RWPE2 (cell line): ENCODE measurements around the gene CCDC8.
A peak's percentile ranks its signal among the peaks of the same experiment; 100 is the strongest.

Source experiments
- ATAC-seq: fragments of 200-7000 bp; cut with Tn5 transposase; 3 replicates; pipeline ENCODE4 v1.9.1; 2021; ENCODE audit warnings: low read depth
- DNase-seq: peaks from one replicate; pipeline ENCODE4 v3.0.0-alpha.2; 2020; ENCODE audit warnings: low spot score
- H3K27ac ChIP-seq: fragments of 450-650 bp; 2 replicates; pipeline ENCODE4 v1.5.1; 2017; ENCODE audit warnings: mild to moderate bottlenecking; ENCODE audit not compliant: poor library complexity, severe bottlenecking
- H3K27me3 ChIP-seq: fragments of 250-450 bp; sonication (Bioruptor Pico); 2 replicates; pipeline ENCODE4 v1.5.1; 2021; ENCODE audit warnings: mild to moderate bottlenecking, moderate library complexity; ENCODE audit not compliant: insufficient read depth, poor library complexity, severe bottlenecking
- H3K36me3 ChIP-seq: fragments of 250-450 bp; sonication (Bioruptor Pico); 2 replicates; pipeline ENCODE4 v1.5.1; 2020; ENCODE audit warnings: low read depth, mild to moderate bottlenecking, moderate library complexity
- H3K4me1 ChIP-seq: fragments of 250-450 bp; sonication (Bioruptor Pico); 2 replicates; pipeline ENCODE4 v1.5.1; 2021; ENCODE audit warnings: mild to moderate bottlenecking, moderate library complexity; ENCODE audit not compliant: insufficient read depth, poor library complexity, severe bottlenecking
- H3K4me3 ChIP-seq: fragments of 250-450 bp; sonication (Bioruptor Pico); 2 replicates; pipeline ENCODE4 v1.5.1; 2021; ENCODE audit warnings: mild to moderate bottlenecking, moderate library complexity; ENCODE audit not compliant: severe bottlenecking
- H3K9me3 ChIP-seq: fragments of 250-450 bp; sonication (Bioruptor Pico); 2 replicates; pipeline ENCODE4 v1.5.1; 2021; ENCODE audit warnings: mild to moderate bottlenecking, moderate library complexity; ENCODE audit not compliant: severe bottlenecking
- TF ChIP-seq, protein P1 (sequence below): fragments of 450-650 bp; IDR thresholded peaks from one replicate; pipeline ENCODE4 v1.5.1; 2017; ENCODE audit warnings: mild to moderate bottlenecking, moderate library complexity; ENCODE audit not compliant: poor library complexity, severe bottlenecking

Gene CCDC8

DNA sequence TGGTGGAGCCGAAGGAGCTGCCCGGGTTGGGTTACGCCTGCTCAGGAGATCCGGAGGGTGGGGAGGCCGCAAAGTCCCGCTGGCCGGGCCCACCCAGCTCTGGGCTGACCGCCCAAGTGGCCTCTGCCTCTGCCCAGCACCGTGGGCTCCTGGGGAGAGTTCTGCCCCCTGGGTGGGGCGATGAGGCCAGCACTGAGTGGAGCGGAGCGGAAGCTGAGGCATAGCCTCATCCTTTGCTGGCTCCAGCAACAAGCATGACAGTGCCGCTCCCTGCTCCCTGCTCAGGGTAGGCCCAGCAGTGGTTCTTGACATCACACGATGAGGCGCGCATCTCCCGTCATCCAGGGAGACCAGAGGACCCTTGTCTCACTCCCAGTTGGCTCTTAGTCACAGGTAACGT is 22.5 kb downstream of the CCDC8 start:
- Histone ChIP-seq H3K27me3 (no peaks in the 10 kb centered on the region), H3K27ac (no peak overlapping the region), H3K4me1 (no peaks in the 10 kb centered on the region), H3K9me3 (no peaks in the 10 kb centered on the region), H3K36me3 (peaks cover 57% of the 10 kb centered on the region), H3K4me3 (no peak overlapping the region)
- peak; percentile 42 for DNase-seq
- no peak for ATAC-seq
- TF ChIP-seq, protein P1, sequence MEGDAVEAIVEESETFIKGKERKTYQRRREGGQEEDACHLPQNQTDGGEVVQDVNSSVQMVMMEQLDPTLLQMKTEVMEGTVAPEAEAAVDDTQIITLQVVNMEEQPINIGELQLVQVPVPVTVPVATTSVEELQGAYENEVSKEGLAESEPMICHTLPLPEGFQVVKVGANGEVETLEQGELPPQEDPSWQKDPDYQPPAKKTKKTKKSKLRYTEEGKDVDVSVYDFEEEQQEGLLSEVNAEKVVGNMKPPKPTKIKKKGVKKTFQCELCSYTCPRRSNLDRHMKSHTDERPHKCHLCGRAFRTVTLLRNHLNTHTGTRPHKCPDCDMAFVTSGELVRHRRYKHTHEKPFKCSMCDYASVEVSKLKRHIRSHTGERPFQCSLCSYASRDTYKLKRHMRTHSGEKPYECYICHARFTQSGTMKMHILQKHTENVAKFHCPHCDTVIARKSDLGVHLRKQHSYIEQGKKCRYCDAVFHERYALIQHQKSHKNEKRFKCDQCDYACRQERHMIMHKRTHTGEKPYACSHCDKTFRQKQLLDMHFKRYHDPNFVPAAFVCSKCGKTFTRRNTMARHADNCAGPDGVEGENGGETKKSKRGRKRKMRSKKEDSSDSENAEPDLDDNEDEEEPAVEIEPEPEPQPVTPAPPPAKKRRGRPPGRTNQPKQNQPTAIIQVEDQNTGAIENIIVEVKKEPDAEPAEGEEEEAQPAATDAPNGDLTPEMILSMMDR = no peak

DNA sequence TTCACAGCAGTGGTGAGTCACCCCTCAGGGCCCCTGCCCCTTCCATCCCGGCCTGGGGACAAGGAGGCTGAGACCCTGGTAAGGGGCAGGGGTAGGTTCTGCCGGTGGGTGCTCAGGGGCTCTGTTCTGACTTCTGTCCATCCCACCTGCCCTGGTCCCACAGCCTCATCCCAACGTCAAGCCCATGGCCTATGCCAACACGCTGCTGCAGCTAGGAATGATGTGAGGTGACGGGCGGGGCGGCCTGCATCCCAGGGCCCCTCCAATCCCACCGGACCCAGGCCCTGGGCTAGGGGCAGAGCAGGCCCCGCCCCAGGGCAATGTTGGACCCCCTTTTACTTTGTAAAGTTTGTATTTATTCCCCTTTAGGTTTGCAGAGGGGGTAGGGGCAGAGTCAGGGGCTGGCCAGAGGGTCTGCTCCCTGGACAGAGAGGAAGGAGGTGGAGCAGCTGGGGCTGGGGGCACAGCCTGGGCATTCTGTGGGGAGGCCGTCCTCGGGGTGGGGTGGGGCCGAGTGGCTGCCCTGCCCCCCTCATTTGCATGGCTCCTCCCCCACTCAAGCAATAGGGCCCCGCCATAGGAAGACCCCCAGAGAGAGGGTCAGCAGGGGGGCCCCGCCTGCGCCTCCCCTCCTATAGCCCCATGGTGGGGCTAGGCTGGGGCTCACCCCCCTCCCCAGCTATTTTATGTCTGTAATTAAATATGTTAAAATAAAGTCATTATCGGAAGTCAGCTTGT is 23.1 kb downstream of the CCDC8 start:
- Histone ChIP-seq H3K27me3 (no peaks in the 10 kb centered on the region), H3K27ac (no peak overlapping the region), H3K4me3 (no peak overlapping the region), H3K36me3 (peaks cover 59% of the 10 kb centered on the region), H3K4me1 (no peaks in the 10 kb centered on the region), H3K9me3 (no peaks in the 10 kb centered on the region)
- ATAC-seq = no peak
- TF ChIP-seq, protein P1 = no peak
- peak; percentile 50 for DNase-seq

DNA sequence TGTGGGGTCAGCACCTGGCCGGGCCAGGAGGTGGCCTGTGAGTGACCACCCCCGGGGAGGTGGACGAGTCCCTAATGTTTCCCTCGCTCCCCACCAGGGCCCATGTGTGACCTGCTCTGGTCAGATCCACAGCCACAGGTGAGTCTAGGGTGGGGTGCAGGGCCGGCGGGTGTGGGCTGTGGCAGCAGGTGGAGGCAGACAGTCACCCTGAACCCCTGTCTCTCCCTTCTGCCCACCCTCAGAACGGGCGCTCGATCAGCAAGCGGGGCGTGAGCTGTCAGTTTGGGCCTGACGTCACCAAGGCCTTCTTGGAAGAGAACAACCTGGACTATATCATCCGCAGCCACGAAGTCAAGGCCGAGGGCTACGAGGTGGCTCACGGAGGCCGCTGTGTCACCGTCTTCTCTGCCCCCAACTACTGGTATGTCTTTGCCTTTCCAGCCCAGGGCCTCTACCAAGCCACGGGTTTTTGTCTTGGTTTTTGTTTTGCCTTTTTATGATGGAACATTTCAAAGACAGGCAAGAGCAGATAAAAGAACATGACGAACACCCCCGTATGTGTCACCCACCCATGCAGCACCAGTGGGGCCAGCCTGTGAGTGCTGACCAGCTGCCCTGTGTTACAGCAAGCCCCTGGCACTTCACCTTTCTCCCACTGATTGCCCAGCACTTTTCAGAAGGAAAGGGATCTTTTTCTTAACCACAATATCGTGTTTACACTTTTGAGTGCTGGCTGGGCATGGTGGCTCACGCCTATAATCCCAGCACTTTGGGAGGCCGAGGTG is 24.9 kb downstream of the CCDC8 start:
- Histone ChIP-seq H3K4me3 (no peak overlapping the region), H3K27me3 (no peaks in the 10 kb centered on the region), H3K36me3 (peaks cover 77% of the 10 kb centered on the region), H3K9me3 (no peaks in the 10 kb centered on the region), H3K27ac (no peak overlapping the region), H3K4me1 (no peaks in the 10 kb centered on the region)
- TF ChIP-seq, protein P1 = no peak
- ATAC-seq (no peak), DNase-seq (peak; percentile 57)

DNA sequence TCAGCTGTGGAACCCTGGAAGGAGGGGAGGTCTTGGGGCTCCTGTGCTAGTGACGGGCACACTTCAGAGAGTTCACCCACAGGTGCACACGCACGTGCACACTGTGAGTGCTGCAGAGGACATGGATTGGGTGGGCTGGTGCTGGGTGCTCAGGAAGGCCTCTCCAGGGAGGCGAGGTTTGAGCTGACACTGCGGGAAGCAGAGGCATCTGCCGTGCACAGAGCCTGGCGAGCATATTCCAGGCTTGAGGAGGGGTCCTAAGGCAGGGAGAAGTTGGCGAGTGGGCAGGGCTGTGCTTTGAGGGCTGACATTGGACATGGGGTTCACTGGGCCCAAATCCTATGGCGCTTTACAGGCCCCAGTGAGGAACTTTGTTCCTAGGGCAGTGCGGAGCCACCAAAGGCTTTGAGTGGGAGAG is 25.6 kb downstream of the CCDC8 start:
- TF ChIP-seq, protein P1 = no peak
- Histone ChIP-seq H3K27ac (no peak overlapping the region), H3K9me3 (no peaks in the 10 kb centered on the region), H3K4me3 (no peak overlapping the region), H3K27me3 (no peaks in the 10 kb centered on the region), H3K36me3 (peaks cover 81% of the 10 kb centered on the region), H3K4me1 (no peaks in the 10 kb centered on the region)
- no peak for DNase-seq
- no peak for ATAC-seq
